Adrenal gland (tissue), 5 donors: Measurements from ENCODE around the gene HPS1.

Source experiments
- CTCF ChIP-seq, 6 experiments: fragments of 450-650 bp in 4 of 6; fragments of 200-600 bp in 2 of 6; sonication (generic) in 1 of 6; IDR thresholded peaks; 1 replicate in 5 of 6; 2 replicates in 1 of 6; pipeline versions ENCODE4 v1.5.1 to v1.8.0; 2016 to 2021; ENCODE audit warnings: antibody characterized with exemption in 6 of 6, mild to moderate bottlenecking in 2 of 6, moderate library complexity in 1 of 6
- POLR2A ChIP-seq, 2 donors: fragments of 450-650 bp; IDR thresholded peaks; one replicate each; pipeline ENCODE4 v1.6.1; 2017; ENCODE audit warnings: antibody characterized with exemption in 2 of 2, mild to moderate bottlenecking in 2 of 2, moderate library complexity in 1 of 2
- donor health status: DM: no; HTN: no; CAD: no.

- no peak for TF ChIP-seq POLR2A (IDR thresholded peaks at IDR 0.05)
- TF ChIP-seq CTCF (IDR thresholded peaks at IDR 0.05), result no peak
Measured at GRCh38 chr10:98427011-98427515, 19.7 kb downstream of the HPS1 start.
